Measurements from ENCODE around the gene OR6S1. TPM values are rescaled to one million over a fixed set of nuclear protein-coding genes. Genes with fewer than 3 reads are reported as not detected.
A peak's percentile ranks its signal among the peaks of the same experiment; 100 is the strongest.

The OR6S1 gene
- total RNA-seq, 1 donor: not detected

- Histone ChIP-seq H3K36me3 (ENCODE audit: insufficient read depth, low read length) (no peaks in the 10 kb centered on the region), H3K4me3 (ENCODE audit: insufficient read depth, low read length) (no peak overlapping the region), H3K79me2 (ENCODE audit: insufficient read depth, low read length) (no peaks in the 10 kb centered on the region), H3K4me2 (ENCODE audit: insufficient read depth, low read length) (no peak overlapping the region), H3K27ac (ENCODE audit: low read depth, low read length) (no peak overlapping the region), H3K9me3 (ENCODE audit: low read depth, low read length) (no peaks in the 10 kb centered on the region), H2AFZ (ENCODE audit: low read length) (no peak overlapping the region), H4K20me1 (ENCODE audit: insufficient read depth, low read length) (no peaks in the 10 kb centered on the region), H3K4me1 (ENCODE audit: insufficient read depth, low read length) (no peaks in the 10 kb centered on the region), H3K27me3 (ENCODE audit: insufficient read depth, low read length) (peaks cover 7% of the 10 kb centered on the region)
- TF ChIP-seq CTCF (IDR thresholded peaks at IDR 0.05; ENCODE audit: extremely low read depth, low read depth, low read length): no peak
- DNase-seq (ENCODE audit: insufficient read length, low spot score, missing footprints): no peak
These were observed 691 bp upstream of the OR6S1 start for GRCh38 chr14:20642182-20642581.

GRCh38 chr14:20632831-20633691, 8.4 kb downstream of the OR6S1 start:
- H3K27me3 ChIP-seq (ENCODE audit: insufficient read depth, low read length): peaks cover 18% of the 10 kb centered on the region
- H3K79me2 ChIP-seq (ENCODE audit: insufficient read depth, low read length): no peaks in the 10 kb centered on the region
- TF ChIP-seq CTCF (IDR thresholded peaks at IDR 0.05; ENCODE audit: extremely low read depth, low read depth, low read length): no peak
- peaks cover 23% of the 10 kb centered on the region for H3K4me1 ChIP-seq (ENCODE audit: insufficient read depth, low read length)
- no peaks in the 10 kb centered on the region for H3K36me3 ChIP-seq (ENCODE audit: insufficient read depth, low read length)
- H2AFZ ChIP-seq (ENCODE audit: low read length): peak overlapping the region; percentile 2
- no peaks in the 10 kb centered on the region for H3K9me3 ChIP-seq (ENCODE audit: low read depth, low read length)
- peak overlapping the region; percentile 42 for H3K4me3 ChIP-seq (ENCODE audit: insufficient read depth, low read length)
- DNase-seq (ENCODE audit: insufficient read length, low spot score, missing footprints): peak; percentile 83
- peak overlapping the region; percentile 82 for H3K4me2 ChIP-seq (ENCODE audit: insufficient read depth, low read length)
- H4K20me1 ChIP-seq (ENCODE audit: insufficient read depth, low read length): no peaks in the 10 kb centered on the region
- H3K27ac ChIP-seq (ENCODE audit: low read depth, low read length): no peak overlapping the region

GRCh38 chr14:20632448-20632830, 9.1 kb downstream of the OR6S1 start:
- Histone ChIP-seq H3K4me2 (ENCODE audit: insufficient read depth, low read length) (peak overlapping the region; percentile 82), H3K27me3 (ENCODE audit: insufficient read depth, low read length) (peaks cover 23% of the 10 kb centered on the region)
- DNase-seq (ENCODE audit: insufficient read length, low spot score, missing footprints): no peak

More at GRCh38 chr14:20632448-20632830, 9.1 kb downstream of the OR6S1 start:
- Histone ChIP-seq H3K4me1 (ENCODE audit: insufficient read depth, low read length) (peaks cover 29% of the 10 kb centered on the region), H2AFZ (ENCODE audit: low read length) (no peak overlapping the region), H3K27ac (ENCODE audit: low read depth, low read length) (no peak overlapping the region), H3K36me3 (ENCODE audit: insufficient read depth, low read length) (no peaks in the 10 kb centered on the region), H3K79me2 (ENCODE audit: insufficient read depth, low read length) (no peaks in the 10 kb centered on the region), H3K9me3 (ENCODE audit: low read depth, low read length) (no peaks in the 10 kb centered on the region), H4K20me1 (ENCODE audit: insufficient read depth, low read length) (no peaks in the 10 kb centered on the region), H3K4me3 (ENCODE audit: insufficient read depth, low read length) (peak overlapping the region; percentile 42)
- TF ChIP-seq CTCF (IDR thresholded peaks at IDR 0.05; ENCODE audit: extremely low read depth, low read depth, low read length): no peak

Data from osteoblast (primary cell).